Fibroblast of mammary gland (primary cell): ENCODE measurements around the gene MARF1.

Experiments used
- DNase-seq: peaks from one replicate; pipeline ENCODE4 v3.0.0-alpha.2; 2010; ENCODE audit warnings: low read depth
- H3K4me3 ChIP-seq: 2 replicates; pipeline ENCODE4 v1.5.1; 2011; ENCODE audit warnings: low read depth, mild to moderate bottlenecking, low read length, moderate library complexity; ENCODE audit not compliant: control insufficient read depth
- CTCF ChIP-seq: conservative IDR thresholded peaks from 2 replicates; pipeline ENCODE4 v1.5.1; 2011; ENCODE audit warnings: low read depth, low read length, inconsistent platforms; ENCODE audit not compliant: control insufficient read depth, insufficient read depth

The MARF1 gene

DNA sequence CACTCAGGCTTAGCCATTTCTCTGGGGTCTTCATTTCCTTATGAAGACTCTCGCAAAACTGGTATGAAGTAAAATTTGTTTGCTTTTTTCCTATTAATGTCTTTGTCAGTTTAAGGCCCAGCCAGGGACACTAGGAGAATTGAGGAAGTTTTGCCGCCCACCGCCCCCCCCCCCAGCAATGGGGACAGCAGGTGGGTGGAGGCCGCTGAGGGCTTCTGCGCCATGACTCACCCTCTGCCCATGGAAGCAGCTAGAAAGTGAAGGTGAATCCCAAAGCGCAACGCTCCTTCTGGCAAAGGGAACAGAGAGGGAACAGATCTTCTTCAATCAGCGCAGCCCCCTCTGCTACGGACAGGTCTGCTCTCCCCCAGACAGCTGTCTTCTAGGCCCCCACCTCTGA lies 49.7 kb downstream of the MARF1 start:
- no peak overlapping the region for H3K4me3 ChIP-seq
- TF ChIP-seq CTCF: no peak

GRCh38 chr16:15592324-15592723 lies 50.6 kb downstream of the MARF1 start:
- no peak for DNase-seq
- TF ChIP-seq CTCF: no peak
- no peak overlapping the region for H3K4me3 ChIP-seq

More for the DNA sequence above, 49.7 kb downstream of the MARF1 start:
- no peak for DNase-seq

DNA sequence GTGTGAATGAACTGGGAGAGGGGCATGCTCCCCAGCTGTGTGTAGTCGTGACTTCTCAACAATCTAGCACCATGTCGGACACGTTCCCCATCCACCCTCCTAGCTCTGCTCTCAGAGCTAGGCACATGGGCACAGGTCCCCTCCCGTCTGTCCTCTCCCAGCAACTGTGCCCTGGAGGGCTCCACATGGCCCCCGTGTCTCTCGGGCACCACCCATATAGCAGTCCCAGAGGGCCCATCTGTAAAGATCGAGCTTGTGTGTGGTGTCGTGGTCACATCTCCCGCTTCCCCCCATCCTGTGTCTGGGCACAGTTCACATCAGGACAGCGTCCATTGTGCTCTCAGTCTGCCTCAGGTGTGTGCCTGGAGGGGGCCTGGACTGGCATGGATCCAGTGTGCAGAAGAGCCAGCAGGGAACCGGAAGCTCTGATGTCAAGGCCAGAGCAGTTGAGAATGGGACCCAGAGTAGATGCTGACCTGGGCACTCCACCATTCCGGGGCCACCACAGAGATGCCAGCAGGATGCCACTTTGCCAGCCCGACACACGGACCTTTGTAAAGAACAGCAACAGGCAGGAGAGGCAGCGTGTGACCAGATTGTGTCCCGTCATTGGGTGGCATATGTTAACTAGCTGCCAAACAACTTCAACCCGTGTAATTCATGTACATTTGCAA lies 55.7 kb downstream of the MARF1 start:
- no peak overlapping the region for H3K4me3 ChIP-seq
- DNase-seq: no peak
- no peak for TF ChIP-seq CTCF

DNA sequence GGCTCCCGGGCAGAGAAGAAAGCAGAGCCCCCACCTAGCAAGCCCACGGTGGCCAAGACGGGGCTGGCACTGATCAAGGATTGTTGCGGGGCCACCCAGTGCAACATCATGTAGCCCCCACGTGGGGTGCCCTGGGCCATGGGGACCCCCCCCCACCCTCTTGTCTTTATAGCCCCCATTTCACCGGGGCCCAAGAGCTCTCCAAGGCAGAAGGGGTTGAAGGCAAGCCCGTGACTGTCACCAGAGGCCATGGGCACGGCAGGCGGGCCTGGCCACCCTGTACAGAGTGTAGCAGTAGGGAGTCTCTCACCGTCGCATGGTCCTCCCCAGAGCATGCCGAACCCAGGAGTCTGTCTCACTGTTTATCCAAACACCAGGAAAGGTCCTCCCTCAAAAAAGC lies 56.2 kb downstream of the MARF1 start:
- no peak for DNase-seq
- no peak for TF ChIP-seq CTCF
- H3K4me3 ChIP-seq: no peak overlapping the region

- no peak overlapping the region for H3K4me3 ChIP-seq
- DNase-seq: no peak
- no peak for TF ChIP-seq CTCF
Observed at GRCh38 chr16:15585956-15586355, 57.0 kb downstream of the MARF1 start.

- no peak for DNase-seq
- TF ChIP-seq CTCF: no peak
- H3K4me3 ChIP-seq: no peak overlapping the region
Observed at GRCh38 chr16:15583526-15583925, 59.4 kb downstream of the MARF1 start.
